GM19193 (cell line): ENCODE measurements around the gene CELF4.

Experiments used
- POLR2A ChIP-seq: IDR thresholded peaks from 4 replicates; pipeline ENCODE4 v1.6.1; 2011; ENCODE audit not compliant: insufficient read depth, insufficient read length; ENCODE audit errors: extremely low read depth

CELF4 gene

GRCh38 chr18:37405229-37405628 lies 160.4 kb downstream of the CELF4 start:
- no peak for TF ChIP-seq POLR2A

- TF ChIP-seq POLR2A: no peak
Observed at GRCh38 chr18:37403788-37404187, 161.8 kb downstream of the CELF4 start.

GRCh38 chr18:37403100-37403781 lies 162.4 kb downstream of the CELF4 start:
- no peak for TF ChIP-seq POLR2A

- TF ChIP-seq POLR2A: no peak
Observed at GRCh38 chr18:37402735-37403099, 162.9 kb downstream of the CELF4 start.

GRCh38 chr18:37400802-37401201 lies 164.8 kb downstream of the CELF4 start:
- TF ChIP-seq POLR2A: no peak

GRCh38 chr18:37398248-37398920 lies 167.2 kb downstream of the CELF4 start:
- no peak for TF ChIP-seq POLR2A

GRCh38 chr18:37397814-37398213 lies 167.8 kb downstream of the CELF4 start:
- no peak for TF ChIP-seq POLR2A

- TF ChIP-seq POLR2A: no peak
Observed at GRCh38 chr18:37396971-37397720, 168.5 kb downstream of the CELF4 start.

- no peak for TF ChIP-seq POLR2A
Observed at GRCh38 chr18:37395631-37396030, 170.0 kb downstream of the CELF4 start.

- no peak for TF ChIP-seq POLR2A
Observed at GRCh38 chr18:37395138-37395537, 170.5 kb downstream of the CELF4 start.

- TF ChIP-seq POLR2A: no peak
Observed at GRCh38 chr18:37394610-37394965, 171.0 kb downstream of the CELF4 start.

- no peak for TF ChIP-seq POLR2A
Observed at GRCh38 chr18:37393945-37394609, 171.5 kb downstream of the CELF4 start.

GRCh38 chr18:37393221-37393827 lies 172.3 kb downstream of the CELF4 start:
- TF ChIP-seq POLR2A: no peak

GRCh38 chr18:37392648-37393047 lies 172.9 kb downstream of the CELF4 start:
- no peak for TF ChIP-seq POLR2A
